IMR-90 (cell line): ENCODE measurements around the gene LAMA2. TPM values are rescaled to one million over a fixed set of nuclear protein-coding genes. Genes with fewer than 3 reads are reported as not detected.

Experiments used
- ATAC-seq: fragments of 200-7000 bp; cut with Tn5 transposase; 2 replicates; pipeline ENCODE4 v1.9.1; 2020; ENCODE audit warnings: low read depth, mild to moderate bottlenecking, moderate library complexity
- BruUV-seq: library from RNA; stranded (reverse); fragments of 400-500 nt; replicated peaks from 2 replicates; lab custom pipeline; 2021; lab: Mats Ljungman, UMichigan
- CTCF ChIA-PET: fragments of 300-600 bp; formaldehyde crosslinking; extraction: SDS; loops from one replicate; lab custom pipeline; 2021; ENCODE audit warnings: antibody characterized with exemption; lab: Yijun Ruan, JAX
- POLR2A ChIA-PET: fragments of 300-600 bp; sonication (Branson Sonifier 250); formaldehyde crosslinking; loops from one replicate; lab custom pipeline; 2022; ENCODE audit warnings: antibody characterized with exemption; ENCODE audit not compliant: unreplicated experiment; lab: Charles Lee
- DNase-seq: peaks from one replicate; pipeline ENCODE4 v3.0.0; 2013
- H2AFZ ChIP-seq: replicated peaks from 2 replicates; pipeline ENCODE3; 2013; ENCODE audit warnings: low read length, mild to moderate bottlenecking; ENCODE audit not compliant: poor library complexity
- H2AK5ac ChIP-seq: 2 replicates; pipeline ENCODE4 v1.6.1; 2013; ENCODE audit warnings: low read depth, low read length, inconsistent platforms
- H2AK9ac ChIP-seq: replicated peaks from 2 replicates; pipeline ENCODE3; 2013; ENCODE audit warnings: mild to moderate bottlenecking, low read depth, low read length, moderate library complexity; ENCODE audit not compliant: poor library complexity
- H2BK120ac ChIP-seq: 2 replicates; pipeline ENCODE4 v1.6.1; 2013; ENCODE audit warnings: low read depth, low read length, inconsistent platforms
- H2BK15ac ChIP-seq: 3 replicates; pipeline ENCODE4 v1.6.1; 2013; ENCODE audit warnings: low read depth, low read length, inconsistent platforms
- H2BK20ac ChIP-seq: 2 replicates; pipeline ENCODE4 v1.6.1; 2013; ENCODE audit warnings: low read depth, mild to moderate bottlenecking, inconsistent platforms, low read length, moderate library complexity
- H2BK5ac ChIP-seq: 2 replicates; pipeline ENCODE4 v1.6.1; 2013; ENCODE audit warnings: mild to moderate bottlenecking, low read depth, low read length, inconsistent platforms; ENCODE audit not compliant: poor library complexity, severe bottlenecking
- H3K14ac ChIP-seq: replicated peaks from 2 replicates; pipeline ENCODE4 v1.6.1; 2013; ENCODE audit warnings: low read depth, low read length, inconsistent platforms
- H3K18ac ChIP-seq: 2 replicates; pipeline ENCODE4 v1.6.1; 2013; ENCODE audit warnings: low read depth, low read length, control low read depth
- H3K23ac ChIP-seq: 2 replicates; pipeline ENCODE4 v1.6.1; 2013; ENCODE audit warnings: low read depth, low read length, inconsistent platforms
- H3K27ac ChIP-seq: 2 replicates; pipeline ENCODE4 v1.5.1; 2013; ENCODE audit warnings: mild to moderate bottlenecking, control low read depth, low read length; ENCODE audit not compliant: insufficient read depth
- H3K27me3 ChIP-seq: 2 replicates; pipeline ENCODE4 v1.6.1; 2013; ENCODE audit warnings: low read length; ENCODE audit not compliant: control insufficient read depth, insufficient read depth
- H3K36me3 ChIP-seq: 2 replicates; pipeline ENCODE4 v1.6.1; 2013; ENCODE audit warnings: low read length, mixed read lengths; ENCODE audit not compliant: control insufficient read depth, insufficient read depth
- H3K4ac ChIP-seq: 2 replicates; pipeline ENCODE4 v1.6.1; 2013; ENCODE audit warnings: low read depth, low read length, inconsistent platforms
- H3K4me1 ChIP-seq: 2 replicates; pipeline ENCODE4 v1.6.1; 2013; ENCODE audit warnings: low read length, mixed read lengths; ENCODE audit not compliant: control insufficient read depth, insufficient read depth
- H3K4me2 ChIP-seq: 2 replicates; pipeline ENCODE4 v1.6.1; 2013; ENCODE audit warnings: low read depth, mild to moderate bottlenecking, control low read depth, low read length, moderate library complexity
- H3K4me3 ChIP-seq: 2 replicates; pipeline ENCODE4 v1.5.1; 2013; ENCODE audit warnings: low read depth, mild to moderate bottlenecking, control low read depth, low read length, moderate library complexity; ENCODE audit not compliant: insufficient read depth
- H3K56ac ChIP-seq: 2 replicates; pipeline ENCODE4 v1.6.1; 2013; ENCODE audit warnings: low read length, inconsistent platforms; ENCODE audit not compliant: insufficient read depth; ENCODE audit errors: extremely low read depth
- H3K79me1 ChIP-seq, 2 experiments: 2 replicates each; pipeline ENCODE4 v1.6.1; 2013; ENCODE audit warnings: low read length in 2 of 2, inconsistent platforms in 1 of 2, low read depth in 1 of 2
- H3K9ac ChIP-seq: 2 replicates; pipeline ENCODE4 v1.6.1; 2013; ENCODE audit warnings: low read depth, low read length, control low read depth
- H3K9me1 ChIP-seq: 2 replicates; pipeline ENCODE4 v1.6.1; 2013; ENCODE audit warnings: low read length, inconsistent platforms; ENCODE audit not compliant: insufficient read depth
- H3K9me3 ChIP-seq: 2 replicates; pipeline ENCODE4 v1.6.1; 2013; ENCODE audit warnings: low read length; ENCODE audit not compliant: control insufficient read depth, insufficient read depth
- H4K20me1 ChIP-seq: 2 replicates; pipeline ENCODE4 v1.6.1; 2013; ENCODE audit warnings: low read length, inconsistent platforms; ENCODE audit not compliant: insufficient read depth
- H4K5ac ChIP-seq: 2 replicates; pipeline ENCODE4 v1.6.1; 2013; ENCODE audit warnings: mild to moderate bottlenecking, low read depth, low read length, control low read depth
- H4K8ac ChIP-seq, 2 experiments: 2 replicates each; pipeline ENCODE4 v1.6.1; 2013; ENCODE audit warnings: low read depth in 2 of 2, low read length in 2 of 2, control low read depth in 1 of 2, inconsistent platforms in 1 of 2
- H4K91ac ChIP-seq: 2 replicates; pipeline ENCODE4 v1.6.1; 2013; ENCODE audit warnings: low read depth, low read length, inconsistent platforms; ENCODE audit not compliant: insufficient read depth
- CEBPB ChIP-seq: IDR thresholded peaks from 2 replicates; pipeline ENCODE4 v1.6.1; 2012; ENCODE audit warnings: low read depth, low read length, improper control_type of control experiment
- USF2 ChIP-seq: fragments of 150-350 bp; IDR thresholded peaks from 2 replicates; pipeline ENCODE4 v1.6.1; 2017; ENCODE audit warnings: mild to moderate bottlenecking, antibody characterized with exemption, low read length, low read depth
- WGBS, 2 experiments: methylation state at CpG; one replicate each; pipeline versions ENCODE4 v1.1.5 to v1.1.7; 2013; ENCODE audit warnings: missing lambda C conversion rate in 2 of 2; ENCODE audit not compliant: insufficient read length in 1 of 2; ENCODE audit errors: extremely low coverage in 2 of 2; 5-methylcytosine and 5-hydroxymethylcytosine counted together
- dilution Hi-C: fragments of 300-500 bp; cut with HindIII; formaldehyde crosslinking; loops from one replicate; pipeline ENCODE4 v1.14.3; 2018; ENCODE audit warnings: low sequenced_read_pairs; ENCODE audit not compliant: unreplicated experiment
- in situ Hi-C: fragments of 300-500 bp; cut with MboI; formaldehyde crosslinking; loops from 3 replicates; pipeline ENCODE4 v1.14.3; 2019; ENCODE audit warnings: low sequenced_read_pairs, inconsistent platforms, mixed read lengths
- intact Hi-C: fragments of 100-400 bp; cut with micrococcal nuclease; formaldehyde crosslinking; loops from 2 replicates; pipeline ENCODE4 v1.10.0; 2022
- polyA plus RNA-seq, 3 experiments: library from polyadenylated mRNA; depleted of rRNA; stranded (reverse); fragments of >200 nt; gene quantifications; 2 replicates each; pipeline ENCODE4 v1.2.3, GENCODE V29; 2012; ENCODE audit warnings: low replicate concordance in 1 of 3
- total RNA-seq: library from RNA; depleted of rRNA; stranded (reverse); fragments of >200 nt; gene quantifications from 2 replicates; pipeline ENCODE4 v1.2.3, GENCODE V29; 2012

LAMA2 gene
- total and polyA plus RNA-seq, 2 of the 4 experiments (the other 2 are of a cell fraction) = 9.9 to 13.3 TPM

DNA sequence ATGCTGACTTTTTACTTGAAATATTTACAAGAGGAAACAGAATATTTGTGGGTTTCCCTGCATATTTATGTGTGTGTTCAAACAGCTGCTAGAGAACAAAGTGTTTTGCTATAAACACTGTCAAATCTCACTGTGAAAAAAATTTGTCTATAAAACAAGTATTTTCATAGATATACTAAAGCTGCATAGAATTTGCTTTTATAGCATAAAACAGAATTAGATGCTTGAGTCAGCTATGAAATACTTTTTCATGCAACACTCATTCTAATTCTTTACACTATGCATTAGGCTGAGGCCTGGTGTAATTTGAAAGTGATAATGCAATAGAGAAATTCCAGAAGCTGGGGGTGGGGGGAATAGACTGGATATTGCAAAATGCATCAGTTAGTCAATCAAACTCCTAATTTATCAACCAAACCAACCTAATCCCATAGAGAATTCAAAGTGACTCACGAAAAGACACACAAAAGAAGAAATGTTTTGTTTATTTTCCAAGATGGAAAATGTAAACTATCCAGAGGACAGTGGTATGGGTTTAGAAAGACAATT is 148.2 kb downstream of the LAMA2 start:
- no peaks in the 10 kb centered on the region for H3K9me1 ChIP-seq
- POLR2A ChIA-PET = no interaction called here
- no peak overlapping the region for H4K8ac ChIP-seq
- H3K27ac ChIP-seq = no peak overlapping the region
- in situ Hi-C loops = no loop called here
- no peaks in the 10 kb centered on the region for H3K79me1 ChIP-seq
- no peak overlapping the region for H3K9ac ChIP-seq
- H3K9me3 ChIP-seq = no peaks in the 10 kb centered on the region
- CTCF ChIA-PET = no interaction called here
- no peak overlapping the region for H2AK5ac ChIP-seq
- H2AK9ac ChIP-seq = no peak overlapping the region
- H3K18ac ChIP-seq = no peak overlapping the region
- H2BK20ac ChIP-seq = no peak overlapping the region
- no peak overlapping the region for H2BK15ac ChIP-seq
- no peak overlapping the region for H2BK5ac ChIP-seq
- dilution Hi-C loops = no loop called here
- no peak overlapping the region for H3K14ac ChIP-seq
- H3K4me3 ChIP-seq = no peak overlapping the region
- no peak overlapping the region for H3K56ac ChIP-seq
- H3K36me3 ChIP-seq = no peaks in the 10 kb centered on the region
- H3K4ac ChIP-seq = no peak overlapping the region
- TF ChIP-seq CEBPB = 0 out of 2 replicates have a peak, but pooled peaks have one; percentile 27
- no peak for TF ChIP-seq USF2
- peak; percentile 60 for DNase-seq
- no peaks in the 10 kb centered on the region for H4K20me1 ChIP-seq
- no peak overlapping the region for H2AFZ ChIP-seq
- H3K4me2 ChIP-seq = no peak overlapping the region
- no CpG with 5 or more reads among the region's 1 CpG for WGBS, 2 experiments
- no peak overlapping the region for H4K5ac ChIP-seq
- no peaks in the 10 kb centered on the region for H3K4me1 ChIP-seq
- H2BK120ac ChIP-seq = no peak overlapping the region
- intact Hi-C loops = loop anchor here (2.0 kb wide), 1 partner anchor 14 kb away; no protein-coding TSS in a partner anchor
- no peaks in the 10 kb centered on the region for H3K27me3 ChIP-seq
- BruUV-seq = no TSS peak
- H3K23ac ChIP-seq = no peak overlapping the region
- ATAC-seq = peak; percentile 65
- no peak overlapping the region for H4K91ac ChIP-seq
